ENCODE measurements around the gene PRDX1. TPM values are rescaled to one million over a fixed set of nuclear protein-coding genes. Genes with fewer than 3 reads are reported as not detected.
"Not testable (repeated sequence)": the region's sequence is repeated elsewhere in the genome, so short reads cannot be mapped to it uniquely, and the experiment has no call there.

PRDX1 gene
- total RNA-seq, 2 donors from 2014 or later: 325 to 508 TPM

GRCh38 chr1:45478121-45478814 is 43.4 kb downstream of the PRDX1 start:
- H3K27me3 ChIP-seq: no peaks in the 10 kb centered on the region
- H3K4me3 ChIP-seq: no peak overlapping the region
- no peak overlapping the region for H3K27ac ChIP-seq
- no peaks in the 10 kb centered on the region for H3K4me1 ChIP-seq
- H3K9ac ChIP-seq (ENCODE audit: low read depth in 2 of 2, low read length in 2 of 2): no peak overlapping the region
- no peak for DNase-seq
- no peaks in the 10 kb centered on the region for H3K36me3 ChIP-seq
- no peaks in the 10 kb centered on the region for H3K9me3 ChIP-seq
- no peak for TF ChIP-seq CTCF (IDR thresholded peaks at IDR 0.05)
- intact Hi-C loops (cut with DNase I): no loop called here

- intact Hi-C loops (cut with DNase I): no loop called here
- Histone ChIP-seq H3K36me3 (no peaks in the 10 kb centered on the region), H3K9me3 (no peaks in the 10 kb centered on the region), H3K27ac (no peak overlapping the region), H3K27me3 (no peaks in the 10 kb centered on the region), H3K9ac (ENCODE audit: low read depth in 2 of 2, low read length in 2 of 2) (no peak overlapping the region), H3K4me1 (no peaks in the 10 kb centered on the region), H3K4me3 (no peak overlapping the region)
- no peak for DNase-seq
- no peak for TF ChIP-seq CTCF (IDR thresholded peaks at IDR 0.05)
Observed at GRCh38 chr1:45477646-45478045, 44.0 kb downstream of the PRDX1 start.

GRCh38 chr1:45474194-45474593 is 47.5 kb downstream of the PRDX1 start:
- H3K27ac ChIP-seq; H3K36me3 ChIP-seq; H3K27me3 ChIP-seq; intact Hi-C loops (cut with DNase I); H3K4me1 ChIP-seq; DNase-seq; H3K9me3 ChIP-seq; H3K9ac ChIP-seq (ENCODE audit: low read depth in 2 of 2, low read length in 2 of 2); H3K4me3 ChIP-seq: not testable (repeated sequence)

- Histone ChIP-seq H3K4me3 (no peak overlapping the region), H3K4me1 (no peaks in the 10 kb centered on the region), H3K9ac (ENCODE audit: low read depth in 2 of 2, low read length in 2 of 2) (no peak overlapping the region), H3K9me3 (no peaks in the 10 kb centered on the region), H3K27me3 (no peaks in the 10 kb centered on the region), H3K36me3 (no peaks in the 10 kb centered on the region), H3K27ac (no peak overlapping the region)
- DNase-seq: no peak
- no peak for TF ChIP-seq CTCF (IDR thresholded peaks at IDR 0.05)
- intact Hi-C loops (cut with DNase I): no loop called here
Observed at GRCh38 chr1:45473302-45473701, 48.4 kb downstream of the PRDX1 start.

GRCh38 chr1:45470306-45470798 is 51.3 kb downstream of the PRDX1 start:
- H3K27me3 ChIP-seq: no peaks in the 10 kb centered on the region
- no peak overlapping the region for H3K4me3 ChIP-seq
- no peak for TF ChIP-seq CTCF (IDR thresholded peaks at IDR 0.05)
- no peak for DNase-seq
- H3K27ac ChIP-seq: no peak overlapping the region
- H3K36me3 ChIP-seq: no peaks in the 10 kb centered on the region
- H3K4me1 ChIP-seq: no peaks in the 10 kb centered on the region
- no peak overlapping the region for H3K9ac ChIP-seq (ENCODE audit: low read depth in 2 of 2, low read length in 2 of 2)
- no peaks in the 10 kb centered on the region for H3K9me3 ChIP-seq
- intact Hi-C loops (cut with DNase I): no loop called here

- H3K27ac ChIP-seq: not testable (repeated sequence)
Observed at GRCh38 chr1:45467353-45467752, 54.3 kb downstream of the PRDX1 start.

More at GRCh38 chr1:45467353-45467752, 54.3 kb downstream of the PRDX1 start:
- DNase-seq; H3K4me3 ChIP-seq; H3K9ac ChIP-seq (ENCODE audit: low read depth in 2 of 2, low read length in 2 of 2); H3K4me1 ChIP-seq; H3K27me3 ChIP-seq; H3K9me3 ChIP-seq; intact Hi-C loops (cut with DNase I); H3K36me3 ChIP-seq: not testable (repeated sequence)

All from colonic mucosa (tissue), 4 donors.